Choroid plexus epithelial cell (primary cell): Measurements from ENCODE around the gene CTAG1A.
"Not testable (repeated sequence)": the region's sequence is repeated elsewhere in the genome, so short reads cannot be mapped to it uniquely, and the experiment has no call there.

Source experiments
- DNase-seq: peaks from one replicate; pipeline ENCODE4 v3.0.0-alpha.2; 2010; ENCODE audit warnings: low read depth
- H3K4me3 ChIP-seq: 2 replicates; pipeline ENCODE4 v1.5.1; 2011; ENCODE audit warnings: low read depth, mild to moderate bottlenecking, control low read depth, low read length, moderate library complexity
- CTCF ChIP-seq: conservative IDR thresholded peaks from 2 replicates; pipeline ENCODE4 v1.5.1; 2011; ENCODE audit warnings: low read depth, mild to moderate bottlenecking, control low read depth, inconsistent platforms, low read length, moderate library complexity

Gene CTAG1A

DNA sequence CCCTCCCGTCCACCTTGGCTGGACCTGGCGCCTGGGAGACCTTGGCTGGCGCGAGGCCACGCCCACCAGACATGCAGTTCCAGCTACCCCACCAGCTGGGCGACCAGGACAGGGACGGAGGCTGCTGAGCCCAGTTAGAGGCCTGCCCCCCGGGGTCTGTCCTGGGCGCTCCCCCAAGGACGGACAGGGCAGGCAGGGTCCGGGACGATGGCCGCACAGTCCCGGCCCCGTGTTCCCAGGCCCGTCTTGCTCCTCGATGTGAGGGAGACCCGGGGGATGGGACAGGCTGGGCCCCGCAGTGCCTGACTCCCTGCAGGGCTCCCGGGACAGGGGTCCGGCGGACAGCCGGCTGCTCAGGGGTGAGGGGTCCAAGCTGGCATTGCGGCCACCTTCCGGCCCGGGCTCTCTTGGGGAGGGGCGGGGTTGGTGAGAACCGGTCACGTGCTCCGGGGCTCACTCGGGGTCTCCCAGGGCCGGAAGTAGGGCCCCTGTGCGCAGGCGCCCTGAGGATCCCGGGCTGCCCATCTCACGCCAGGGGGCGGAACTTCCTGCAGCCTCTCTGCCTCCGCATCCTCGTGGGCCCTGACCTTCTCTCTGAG is at the start of gene CTAG1A:
Gene CTAG1A, plus strand, starts transcription at position 549 of the 599 bp plus-strand sequence. CDS start 74 bp downstream, outside the sequence.
- not testable (repeated sequence) for DNase-seq, H3K4me3 ChIP-seq

- H3K4me3 ChIP-seq = no peak overlapping the region
- no peak for TF ChIP-seq CTCF
- DNase-seq = no peak
These were observed 49.0 kb upstream of the CTAG1A start for GRCh38 chrX:154535892-154536291.

DNA sequence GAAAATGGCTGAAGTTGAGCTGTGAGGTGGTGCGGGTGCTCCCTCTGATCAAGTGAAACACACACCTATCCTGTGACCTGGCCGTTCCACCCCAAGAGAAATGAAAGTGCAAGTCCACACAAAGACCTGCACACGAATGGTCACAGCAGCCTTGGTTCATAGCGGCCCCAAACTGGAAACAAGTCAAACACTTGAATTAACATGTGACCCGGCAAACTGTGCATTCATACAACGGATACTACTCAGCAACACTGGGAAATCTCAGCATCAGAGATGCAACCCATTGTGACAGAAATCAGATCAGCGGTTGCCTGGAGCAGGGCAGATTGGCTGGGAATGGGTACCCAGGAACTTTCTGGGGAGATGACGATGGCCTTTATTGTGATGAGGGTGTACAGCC is 45.9 kb upstream of the CTAG1A start:
- H3K4me3 ChIP-seq = no peak overlapping the region
- no peak for TF ChIP-seq CTCF
- no peak for DNase-seq

DNA sequence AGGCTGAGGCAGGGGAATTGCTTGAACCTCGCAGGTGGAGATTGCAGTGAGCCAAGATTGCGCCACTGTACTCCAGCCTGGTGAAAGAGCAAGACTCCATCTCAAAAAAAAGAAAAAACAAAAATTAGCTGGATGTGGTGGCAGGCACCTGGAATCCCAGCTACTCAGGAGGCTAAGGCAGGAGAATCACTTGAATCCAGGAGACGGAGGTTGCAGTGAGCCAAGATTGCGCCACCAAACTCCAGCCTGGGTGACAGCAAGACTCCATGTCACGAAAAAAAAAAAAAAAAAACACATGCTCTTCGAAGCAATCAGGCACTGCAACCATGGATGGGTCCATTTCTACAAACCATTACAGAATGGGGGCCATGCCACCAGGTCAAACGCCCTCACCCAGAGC is 44.6 kb upstream of the CTAG1A start:
- H3K4me3 ChIP-seq, DNase-seq: not testable (repeated sequence)

- H3K4me3 ChIP-seq = no peak overlapping the region
These were observed 43.9 kb upstream of the CTAG1A start for GRCh38 chrX:154540897-154541535.

GRCh38 chrX:154541589-154541895 is 43.4 kb upstream of the CTAG1A start:
- no peak for TF ChIP-seq CTCF
- no peak for DNase-seq
- no peak overlapping the region for H3K4me3 ChIP-seq

More at GRCh38 chrX:154540897-154541535, 43.9 kb upstream of the CTAG1A start:
- TF ChIP-seq CTCF = no peak
- no peak for DNase-seq

- no peak for TF ChIP-seq CTCF
- peak; percentile 91 for DNase-seq
- no peak overlapping the region for H3K4me3 ChIP-seq
These were observed 42.8 kb upstream of the CTAG1A start for GRCh38 chrX:154541896-154542722.
